SK-N-MC (cell line): ENCODE measurements around the gene ERCC4.

Experiments
- FOXP2 ChIP-seq: optimal IDR thresholded peaks from 2 replicates; pipeline ENCODE3; 2011; ENCODE audit warnings: mild to moderate bottlenecking, moderate library complexity; ENCODE audit not compliant: insufficient read depth; ENCODE audit errors: extremely low read length, control extremely low read depth
- POLR2AphosphoS5 ChIP-seq: IDR thresholded peaks from 2 replicates; pipeline ENCODE4 v1.6.1; 2012; ENCODE audit warnings: mild to moderate bottlenecking, low read depth, low read length, borderline replicate concordance

DNA sequence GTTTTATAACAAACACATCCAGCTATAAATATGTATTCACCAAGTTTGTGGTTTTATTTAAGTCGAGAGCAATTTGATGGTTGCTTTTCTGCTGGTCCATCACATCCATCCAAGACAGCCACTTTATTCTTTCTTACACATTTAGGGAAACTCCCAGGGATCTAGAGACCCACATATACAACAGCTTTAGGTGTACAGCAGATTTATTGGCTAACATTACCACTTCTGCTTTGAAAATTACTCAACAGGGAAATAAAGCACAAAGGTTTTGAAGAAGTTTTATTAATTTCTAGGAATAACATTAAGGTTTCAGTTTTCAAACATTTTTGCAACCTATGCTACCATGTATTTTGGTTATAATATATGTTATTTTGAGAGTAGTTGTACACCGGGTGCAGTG, 6.9 kb downstream of the ERCC4 start:
- TF ChIP-seq POLR2AphosphoS5 (no peak), FOXP2 (no peak)
